Small intestine (tissue), 7 donors: ENCODE results near the gene SREBF1. TPM values are rescaled to one million over a fixed set of nuclear protein-coding genes. Genes with fewer than 3 reads are reported as not detected.

Experiments
- DNase-seq, 2 donors: peaks; one replicate each; pipeline versions ENCODE4 v3.0.0 to v3.0.0-alpha.2; 2013
- FAIRE-seq: peaks from 2 replicates; lab custom pipeline; 2012; peaks lifted over from hg19 to GRCh38; lab: Jason Lieb, UNC
- H3K27ac ChIP-seq, 3 donors: one replicate each; pipeline ENCODE4 v1.5.1; 2013; ENCODE audit warnings: low read length in 2 of 3, mild to moderate bottlenecking in 2 of 3, control low read depth in 1 of 3, inconsistent platforms in 1 of 3, low read depth in 1 of 3, moderate library complexity in 1 of 3
- H3K27me3 ChIP-seq, 3 donors: one replicate each; pipeline ENCODE4 v1.6.1; 2013; ENCODE audit warnings: low read length in 3 of 3, inconsistent platforms in 1 of 3; ENCODE audit not compliant: control insufficient read depth in 3 of 3, insufficient read depth in 3 of 3
- H3K36me3 ChIP-seq, 3 donors: one replicate each; pipeline ENCODE4 v1.6.1; 2013; ENCODE audit warnings: low read length in 3 of 3, inconsistent platforms in 1 of 3, low read depth in 1 of 3, mild to moderate bottlenecking in 1 of 3, moderate library complexity in 1 of 3; ENCODE audit not compliant: control insufficient read depth in 3 of 3, insufficient read depth in 2 of 3
- H3K4me1 ChIP-seq, 3 donors: one replicate each; pipeline ENCODE4 v1.6.1; 2013; ENCODE audit warnings: low read length in 2 of 3, inconsistent platforms in 1 of 3, low read depth in 1 of 3, mild to moderate bottlenecking in 1 of 3, moderate library complexity in 1 of 3; ENCODE audit not compliant: control insufficient read depth in 3 of 3, insufficient read depth in 2 of 3
- H3K4me3 ChIP-seq, 3 donors: one replicate each; pipeline ENCODE4 v1.5.1; 2013; ENCODE audit warnings: low read length in 3 of 3, control low read depth in 1 of 3, inconsistent platforms in 1 of 3, low read depth in 1 of 3, mild to moderate bottlenecking in 1 of 3, moderate library complexity in 1 of 3
- H3K9me3 ChIP-seq, 2 donors: one replicate each; pipeline ENCODE4 v1.6.1; 2013; ENCODE audit warnings: low read depth in 1 of 2, low read length in 1 of 2; ENCODE audit not compliant: control insufficient read depth in 2 of 2, insufficient read depth in 1 of 2
- WGBS, 3 donors: extraction: QIAGEN DNeasy Blood & Tissue Kit; methylation state at CpG; one replicate each; pipeline ENCODE4 v1.1.7; 2013; 5-methylcytosine and 5-hydroxymethylcytosine counted together
- polyA plus RNA-seq, 4 donors: library from polyadenylated mRNA; stranded (reverse) in 3 of 4; unstranded in 1 of 4; fragments of 200-250 nt in 3 of 4; fragments of 120-200 nt in 1 of 4; gene quantifications; one replicate each; pipeline versions ENCODE4 v1.2.1 to v1.2.3, GENCODE V29; 2013
- donor health status: healthy with polysubstance abuse.
- donor health status: control.
- donor health status: control.
- donor health status: Bipolar disorder and iron deficiency.
- donor health status: healthy.

SREBF1 gene
- polyA plus RNA-seq, 4 donors: 71.6 to 155 (median 105) TPM

- FAIRE-seq: no peak
- H3K27ac ChIP-seq: peak overlapping the region in 1 of 3 donors; percentile 29
Observed at GRCh38 chr17:17765359-17766076, 71.3 kb downstream of the SREBF1 start.

GRCh38 chr17:17763734-17764133 lies 73.1 kb downstream of the SREBF1 start:
- Histone ChIP-seq H3K9me3 (no peaks in the 10 kb centered on the region), H3K27me3 (no peaks in the 10 kb centered on the region), H3K27ac (no peak overlapping the region), H3K4me1 (peaks cover 0 to 72% (median 0%) of the 10 kb centered on the region in 3 donors), H3K4me3 (no peak overlapping the region), H3K36me3 (peaks cover 0 to 64% (median 0%) of the 10 kb centered on the region in 3 donors)
- WGBS, 3 donors: 83 to 91% (median 90%) methylated on average over 5 of the region's 5 CpGs
- DNase-seq (no peak), FAIRE-seq (no peak)

More at GRCh38 chr17:17765359-17766076, 71.3 kb downstream of the SREBF1 start:
- H3K27me3 ChIP-seq: no peaks in the 10 kb centered on the region
- no peak overlapping the region for H3K4me3 ChIP-seq
- DNase-seq: peak in 1 of 2 donors; percentile 65
- H3K36me3 ChIP-seq: peaks cover 0 to 61% (median 0%) of the 10 kb centered on the region in 3 donors
- no peaks in the 10 kb centered on the region for H3K9me3 ChIP-seq
- 74 to 82% (median 78%) methylated on average over 14 of the region's 14 CpGs for WGBS, 3 donors
- peaks cover 0 to 77% (median 0%) of the 10 kb centered on the region in 3 donors for H3K4me1 ChIP-seq

GRCh38 chr17:17763136-17763535 lies 73.7 kb downstream of the SREBF1 start:
- 83 to 95% (median 85%) methylated on average over 9 of the region's 9 CpGs for WGBS, 3 donors
- Histone ChIP-seq H3K4me1 (peaks cover 0 to 67% (median 0%) of the 10 kb centered on the region in 3 donors), H3K27me3 (no peaks in the 10 kb centered on the region), H3K27ac (no peak overlapping the region), H3K4me3 (no peak overlapping the region), H3K9me3 (no peaks in the 10 kb centered on the region), H3K36me3 (peaks cover 0 to 70% (median 0%) of the 10 kb centered on the region in 3 donors)
- no peak for DNase-seq
- FAIRE-seq: no peak

- Histone ChIP-seq H3K27ac (no peak overlapping the region), H3K4me3 (no peak overlapping the region), H3K9me3 (no peaks in the 10 kb centered on the region), H3K4me1 (peaks cover 0 to 63% (median 0%) of the 10 kb centered on the region in 3 donors), H3K36me3 (peaks cover 0 to 74% (median 0%) of the 10 kb centered on the region in 3 donors), H3K27me3 (no peaks in the 10 kb centered on the region)
- FAIRE-seq (no peak), DNase-seq (no peak)
- WGBS, 3 donors: 74 to 91% (median 85%) methylated on average over 5 of the region's 5 CpGs
Observed at GRCh38 chr17:17762744-17763105, 74.1 kb downstream of the SREBF1 start.

Other genes starting within 250 kb of the SREBF1 start
- gene PEMT, start 245.3 kb downstream of the SREBF1 start, polyA plus RNA-seq: 10 to 100 TPM; 23.0 to 42.0 (median 32.8) TPM
- gene RAI1, start 155.5 kb downstream of the SREBF1 start, polyA plus RNA-seq: 10 to 100 TPM in 1 of 4 donors, 1 to 10 TPM in 3; 2.4 to 20.7 (median 6.2) TPM
- gene TOM1L2, start 135.4 kb upstream of the SREBF1 start, polyA plus RNA-seq: 10 to 100 TPM; 14.3 to 26.6 (median 24.7) TPM
- gene DRC3, start 135.9 kb upstream of the SREBF1 start, polyA plus RNA-seq: 1 to 10 TPM in 1 of 4 donors, under 1 TPM in 2, not detected in 1; 0.54 to 4.1 (median 0.85) TPM
- gene ATPAF2, start 202.2 kb upstream of the SREBF1 start, polyA plus RNA-seq: 10 to 100 TPM; 20.5 to 26.4 (median 22.0) TPM
- 1 to 10 TPM; 2.5 to 9.7 (median 4.1) TPM for gene GID4, start 202.4 kb upstream of the SREBF1 start, polyA plus RNA-seq